Measurements from ENCODE around the gene ACAP3.
A peak's percentile ranks its signal among the peaks of the same experiment; 100 is the strongest.

The ACAP3 gene, protein sequence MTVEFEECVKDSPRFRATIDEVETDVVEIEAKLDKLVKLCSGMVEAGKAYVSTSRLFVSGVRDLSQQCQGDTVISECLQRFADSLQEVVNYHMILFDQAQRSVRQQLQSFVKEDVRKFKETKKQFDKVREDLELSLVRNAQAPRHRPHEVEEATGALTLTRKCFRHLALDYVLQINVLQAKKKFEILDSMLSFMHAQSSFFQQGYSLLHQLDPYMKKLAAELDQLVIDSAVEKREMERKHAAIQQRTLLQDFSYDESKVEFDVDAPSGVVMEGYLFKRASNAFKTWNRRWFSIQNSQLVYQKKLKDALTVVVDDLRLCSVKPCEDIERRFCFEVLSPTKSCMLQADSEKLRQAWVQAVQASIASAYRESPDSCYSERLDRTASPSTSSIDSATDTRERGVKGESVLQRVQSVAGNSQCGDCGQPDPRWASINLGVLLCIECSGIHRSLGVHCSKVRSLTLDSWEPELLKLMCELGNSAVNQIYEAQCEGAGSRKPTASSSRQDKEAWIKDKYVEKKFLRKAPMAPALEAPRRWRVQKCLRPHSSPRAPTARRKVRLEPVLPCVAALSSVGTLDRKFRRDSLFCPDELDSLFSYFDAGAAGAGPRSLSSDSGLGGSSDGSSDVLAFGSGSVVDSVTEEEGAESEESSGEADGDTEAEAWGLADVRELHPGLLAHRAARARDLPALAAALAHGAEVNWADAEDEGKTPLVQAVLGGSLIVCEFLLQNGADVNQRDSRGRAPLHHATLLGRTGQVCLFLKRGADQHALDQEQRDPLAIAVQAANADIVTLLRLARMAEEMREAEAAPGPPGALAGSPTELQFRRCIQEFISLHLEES

DNA sequence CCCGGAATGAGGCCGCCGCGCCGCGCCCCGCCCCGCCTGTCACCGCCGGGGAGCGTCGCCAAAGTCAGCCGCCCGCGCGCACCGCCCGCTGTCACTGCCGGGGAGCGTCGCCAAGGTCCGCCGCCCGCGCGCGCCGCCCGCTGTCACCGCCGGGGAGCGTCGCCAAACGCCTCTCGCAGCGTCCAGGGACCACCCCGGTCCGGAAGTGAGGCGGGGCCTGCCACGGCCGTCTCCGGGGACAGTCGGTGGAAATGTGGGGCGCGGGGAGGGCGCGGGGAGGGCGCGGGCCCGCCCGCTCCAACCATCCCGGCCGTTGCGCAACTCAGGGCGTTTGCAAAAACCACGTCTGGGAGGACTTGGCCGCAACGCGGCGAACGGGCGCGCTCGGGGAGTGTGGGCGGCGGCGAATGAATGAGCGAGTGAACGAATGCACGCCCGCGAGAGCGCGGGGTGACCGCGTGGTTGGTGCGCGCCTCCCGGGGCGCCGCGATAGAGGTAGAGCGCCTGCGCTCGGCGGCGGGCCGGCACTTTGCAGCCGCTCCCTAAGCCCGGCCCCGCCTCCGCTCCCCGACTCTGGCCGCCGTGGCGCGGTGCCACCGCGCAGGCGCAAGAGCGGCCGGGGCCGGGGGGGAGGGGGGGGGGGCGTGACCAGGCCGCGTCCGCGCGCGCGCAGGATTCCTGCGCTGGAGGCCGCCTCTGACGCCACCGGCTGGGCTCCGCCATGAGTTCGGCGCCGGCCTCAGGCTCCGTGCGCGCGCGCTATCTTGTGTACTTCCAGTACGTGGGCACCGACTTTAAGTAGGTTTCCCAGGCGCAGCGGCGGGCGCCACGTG is at the start of gene ACAP3, which contains the start of gene PUSL1:
Gene ACAP3, minus strand, starts transcription at position 8 of the 833 bp plus-strand sequence. CDS start 115 bp downstream, outside the sequence.
Gene PUSL1, plus strand, starts transcription at position 675 of the 833 bp plus-strand sequence. Its CDS starts 47 bp downstream, at position 722.
- peak; percentile 96 for DNase-seq

DNA sequence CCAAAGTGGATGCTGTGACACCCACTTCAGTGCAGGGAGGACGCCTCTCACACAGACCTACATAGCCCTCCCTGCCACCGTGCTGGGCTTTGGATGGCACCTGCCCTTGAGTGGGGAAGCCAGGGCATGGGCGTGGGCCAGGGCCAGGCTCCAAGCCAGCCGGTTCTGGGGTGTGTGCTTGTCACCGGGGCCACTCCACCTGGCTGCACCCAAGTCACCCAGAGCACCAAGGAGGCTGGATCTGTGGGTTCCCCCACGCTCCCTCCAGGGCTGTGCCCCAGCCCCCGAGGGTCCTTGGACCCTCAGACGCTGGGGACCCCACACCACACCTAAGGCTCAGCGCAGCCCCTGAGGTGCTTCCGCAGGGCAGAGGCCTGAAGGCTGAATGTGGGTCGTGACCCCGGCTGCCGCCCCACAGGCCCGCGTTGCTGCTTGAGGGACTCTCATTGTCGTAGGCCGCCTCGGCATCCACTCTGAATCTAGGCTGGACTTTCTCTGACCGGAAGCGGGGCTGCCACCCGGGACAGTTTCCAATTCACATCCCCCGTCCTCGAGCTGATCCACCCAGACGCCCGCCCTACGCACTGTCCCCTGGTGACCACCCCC is 49.2 kb upstream of the ACAP3 start:
- no peak for DNase-seq

DNA sequence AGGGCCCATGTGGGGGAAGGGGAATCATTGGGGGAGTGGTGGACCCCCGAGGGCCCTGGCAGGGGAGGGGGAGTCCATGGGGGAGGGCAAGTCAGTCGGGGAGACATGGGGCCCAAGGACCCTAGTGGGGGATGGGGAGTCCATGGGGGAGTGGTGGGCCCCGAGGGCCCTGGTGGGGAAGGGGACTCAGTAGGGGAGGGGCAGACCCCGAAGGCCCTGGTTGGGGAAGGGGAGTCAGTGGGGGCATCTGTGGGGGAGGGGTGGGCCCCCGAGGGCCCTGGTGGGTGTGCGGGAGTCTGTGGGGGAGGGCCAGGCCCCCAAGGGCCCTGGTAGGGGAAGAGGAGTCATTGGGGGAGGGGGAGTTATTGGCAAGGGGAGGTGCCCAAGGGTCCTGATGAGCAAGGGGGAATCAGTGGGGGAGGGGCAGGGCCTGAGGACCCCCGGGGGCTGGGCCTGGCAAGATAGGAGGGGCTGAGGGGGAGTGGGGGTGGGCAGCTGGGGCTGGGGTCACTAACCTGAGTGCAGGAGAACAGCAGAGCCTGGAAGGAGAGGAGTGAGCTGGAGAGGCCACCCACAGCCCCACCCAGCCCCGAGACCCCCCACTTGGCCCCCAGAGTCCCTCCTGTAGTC is 48.6 kb upstream of the ACAP3 start:
- no peak for DNase-seq

DNA sequence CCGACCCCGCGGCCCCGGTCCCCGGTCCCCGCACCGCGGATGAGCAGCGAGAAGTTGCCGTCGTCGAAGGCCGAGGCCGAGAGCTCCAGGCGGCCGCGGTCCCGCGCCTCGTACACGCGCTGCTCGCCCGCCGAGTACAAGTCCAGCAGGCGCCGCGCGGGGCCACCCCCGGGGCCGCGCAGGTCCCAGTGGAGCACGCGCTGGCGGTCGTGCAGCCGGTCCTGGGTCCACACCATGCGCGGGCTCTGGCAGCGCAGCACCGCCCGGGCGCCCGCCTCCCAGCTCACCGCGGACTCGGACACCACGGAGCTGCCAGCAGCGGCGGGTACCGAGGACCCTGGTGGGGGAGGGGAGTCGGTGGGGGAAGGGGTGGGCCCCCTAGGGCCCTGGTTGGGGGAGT is 47.7 kb upstream of the ACAP3 start:
- no peak for DNase-seq

DNA sequence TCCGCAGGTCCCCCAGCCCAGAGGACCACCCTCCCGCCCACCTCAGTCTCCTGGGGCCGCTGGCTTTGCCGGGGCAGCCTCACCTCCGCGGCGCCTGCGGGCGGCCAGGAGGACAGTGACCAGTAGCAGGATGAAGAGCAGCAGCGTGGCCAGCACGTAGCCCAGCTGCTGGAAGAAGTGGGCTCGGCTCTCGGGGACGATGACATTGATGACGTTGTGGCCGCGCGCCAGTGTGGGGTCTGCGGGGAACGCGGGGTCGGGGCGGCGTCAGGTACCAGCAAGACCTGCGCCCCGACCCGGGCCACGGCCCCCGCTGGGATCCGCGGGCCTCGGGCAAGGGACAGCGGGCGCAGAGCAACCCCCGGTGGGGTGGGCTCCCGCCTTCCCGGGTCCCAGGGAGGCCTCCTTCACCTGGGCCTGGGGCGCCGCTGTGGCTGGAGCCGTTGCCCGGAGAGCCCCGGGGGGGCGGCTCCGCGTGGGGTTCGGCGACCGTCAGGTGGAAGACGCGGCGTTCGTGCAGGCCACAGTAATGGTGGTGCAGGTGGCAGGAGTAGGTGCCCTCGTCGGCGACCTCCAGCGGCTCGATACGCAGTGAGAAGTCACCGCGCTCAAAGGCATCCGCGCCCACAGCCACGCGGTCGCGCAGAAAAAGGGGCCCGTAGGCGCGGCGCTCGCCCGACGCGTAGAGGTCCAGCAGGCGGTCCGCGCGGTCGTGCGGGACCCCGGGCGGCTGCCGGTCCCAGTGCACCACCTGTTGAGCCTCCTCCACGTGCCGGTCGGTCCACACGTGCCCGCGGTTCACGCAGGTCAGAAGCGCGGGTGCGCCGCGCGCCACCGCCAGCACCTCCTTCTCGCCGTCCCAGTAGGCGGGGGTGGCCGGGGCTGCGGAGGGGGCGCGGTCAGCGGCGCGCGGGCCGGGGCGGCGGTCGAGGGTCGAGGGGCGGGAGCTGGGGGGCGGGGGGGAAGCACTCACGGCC is 46.8 kb upstream of the ACAP3 start:
- no peak for DNase-seq

DNA sequence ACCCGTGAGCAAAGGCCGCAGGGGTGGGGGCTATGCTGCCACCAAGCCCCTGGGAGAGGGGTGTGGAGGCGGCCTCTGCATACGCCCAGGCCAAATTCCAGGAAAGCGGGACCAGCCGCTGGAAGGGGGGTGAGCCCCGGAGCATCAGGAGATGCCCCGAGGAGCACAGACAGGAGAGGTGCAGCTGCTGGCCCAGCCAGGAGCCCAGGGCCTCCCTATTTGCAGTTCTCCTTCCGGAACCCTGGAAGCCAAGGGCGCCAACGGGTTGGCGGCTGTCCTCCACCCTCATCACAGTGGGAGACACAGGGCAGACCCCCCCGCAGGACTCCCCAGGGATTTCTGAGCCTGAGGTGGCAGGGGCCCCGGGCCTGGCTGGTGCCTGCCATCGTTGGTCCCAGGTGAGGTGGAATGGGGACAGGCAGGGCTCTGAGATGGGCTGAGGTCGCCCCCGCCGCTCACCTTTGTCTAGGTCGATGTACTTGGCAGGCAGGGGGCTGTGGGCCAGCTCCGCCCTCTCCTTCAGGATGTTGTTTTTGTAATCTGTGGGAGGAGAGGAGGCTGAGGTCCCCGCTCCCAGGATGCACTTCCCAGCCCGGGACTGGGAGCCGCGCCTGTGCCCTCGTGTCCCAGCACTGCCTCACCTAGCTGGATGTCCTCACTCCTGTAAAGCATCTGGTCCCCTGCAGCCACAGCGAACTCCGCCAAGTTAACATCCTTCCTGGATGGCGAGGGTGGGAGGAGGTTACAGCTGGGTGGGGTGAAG is 45.8 kb upstream of the ACAP3 start:
- no peak for DNase-seq

DNA sequence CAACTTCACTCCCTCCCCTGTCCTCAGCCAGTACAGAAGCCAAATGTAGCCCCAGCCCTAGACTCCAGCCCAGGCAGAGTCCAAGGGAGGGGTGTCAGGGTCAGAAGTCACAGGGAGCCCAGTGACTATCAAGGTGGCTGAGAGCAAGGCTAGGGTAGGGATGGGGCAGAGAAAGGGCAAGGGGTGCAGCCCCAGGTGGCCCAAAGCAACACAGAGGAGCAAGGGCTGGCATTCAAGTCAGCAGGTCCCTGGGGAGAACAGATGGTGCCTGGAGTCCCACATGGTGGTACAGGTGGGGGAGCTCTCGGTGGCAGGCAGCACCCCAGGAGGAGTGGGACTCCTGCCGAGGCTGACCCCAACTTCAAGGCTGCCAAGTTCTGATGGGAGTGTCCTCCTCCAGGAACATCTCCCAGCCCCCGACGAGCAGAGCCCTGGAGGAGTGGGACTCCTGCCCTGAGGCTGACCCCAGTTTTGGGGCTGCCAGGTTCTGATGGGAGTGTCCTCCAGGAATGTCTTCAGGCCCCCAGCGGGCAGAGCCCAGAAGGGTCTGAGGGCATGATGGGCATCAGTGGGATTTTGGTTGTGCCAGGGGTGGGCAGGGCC is 45.2 kb upstream of the ACAP3 start:
- no peak for DNase-seq

DNA sequence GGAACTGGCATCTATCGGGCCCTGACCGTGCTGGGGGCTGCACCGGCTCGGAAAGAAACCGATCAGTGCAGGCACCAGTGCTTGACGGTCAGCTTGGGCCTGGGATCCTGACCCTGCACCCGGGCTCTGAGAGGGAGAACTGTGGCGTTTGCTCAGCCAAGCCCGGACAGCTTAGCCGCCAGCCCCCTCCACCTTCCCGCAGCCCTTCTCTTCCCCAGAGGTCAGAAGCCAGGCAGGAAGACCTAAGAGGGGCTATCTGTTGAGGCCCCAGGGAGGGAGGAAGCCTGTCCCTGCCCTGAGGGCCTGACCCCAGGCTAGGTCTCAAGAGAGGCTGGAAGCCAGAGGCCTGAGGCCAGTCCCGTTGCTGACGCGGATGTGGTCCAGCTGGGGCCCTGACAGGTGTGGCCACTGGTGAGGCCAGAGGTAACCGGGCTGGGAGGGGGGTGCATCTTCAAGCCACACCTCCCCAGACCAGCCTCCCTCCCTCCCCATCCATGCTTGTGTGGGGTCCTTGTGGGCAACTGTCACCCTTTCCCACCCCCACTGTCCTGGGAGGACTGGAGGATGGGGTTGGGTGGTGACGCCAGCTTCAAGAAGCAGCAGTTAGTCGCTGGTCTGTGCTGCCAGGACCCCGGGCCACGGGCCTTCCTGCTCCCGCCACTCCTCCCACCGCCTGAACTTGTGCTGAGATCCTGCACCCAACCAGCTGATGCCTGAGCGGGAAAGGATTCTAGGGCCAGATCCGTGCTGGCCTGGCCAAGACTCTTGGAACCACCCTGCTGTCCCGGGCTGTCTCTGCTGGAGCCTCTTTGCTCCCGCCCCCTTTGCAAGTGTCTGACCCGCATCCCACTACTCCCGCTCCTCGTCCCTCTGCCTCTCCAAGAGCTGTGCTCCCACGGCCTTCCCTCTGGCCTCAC is 44.0 kb upstream of the ACAP3 start:
- no peak for DNase-seq

DNA sequence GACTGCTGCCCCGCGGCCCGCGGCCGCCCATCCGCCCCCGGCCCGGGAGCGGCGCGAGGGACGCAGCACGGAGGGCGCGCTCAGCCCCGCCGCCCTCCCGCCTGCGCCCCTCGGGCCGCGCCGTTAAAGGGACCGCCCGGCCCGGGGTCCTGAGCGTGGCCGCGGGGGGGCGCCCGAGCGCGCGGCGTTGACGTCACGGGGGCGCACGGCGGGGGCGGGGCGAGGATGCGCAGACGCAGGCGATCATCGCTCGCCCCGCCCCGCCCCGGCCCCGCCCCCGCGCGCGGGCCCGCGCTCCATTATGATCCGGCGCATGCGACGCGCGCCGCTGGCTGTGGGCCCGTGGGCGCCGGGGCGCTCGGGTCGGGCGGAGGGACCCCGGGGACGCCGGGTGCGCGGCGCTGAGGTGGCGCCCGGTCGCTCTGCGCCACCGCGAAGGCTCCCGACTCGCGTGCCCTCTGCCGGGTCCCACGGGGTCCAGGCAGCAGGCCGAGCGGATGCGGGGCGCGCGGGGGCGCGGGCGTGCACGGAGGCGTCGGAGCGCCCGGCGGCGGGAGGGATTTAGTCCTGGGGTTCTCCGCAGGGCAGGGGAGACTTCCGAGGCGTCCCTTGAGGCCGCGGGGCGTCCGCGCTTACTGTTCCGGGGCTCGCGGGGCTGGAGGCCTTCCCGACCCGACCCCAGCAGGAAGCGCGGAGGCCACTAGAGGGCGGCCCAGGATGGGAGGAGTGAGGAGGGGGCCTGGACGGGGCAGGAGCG is 41.7 kb upstream of the ACAP3 start, which contains the start of gene DVL1:
Gene DVL1, minus strand, starts transcription at position 163 of the 757 bp plus-strand sequence. CDS start 353 bp downstream, outside the sequence.
- peak; percentile 68 for DNase-seq

DNA sequence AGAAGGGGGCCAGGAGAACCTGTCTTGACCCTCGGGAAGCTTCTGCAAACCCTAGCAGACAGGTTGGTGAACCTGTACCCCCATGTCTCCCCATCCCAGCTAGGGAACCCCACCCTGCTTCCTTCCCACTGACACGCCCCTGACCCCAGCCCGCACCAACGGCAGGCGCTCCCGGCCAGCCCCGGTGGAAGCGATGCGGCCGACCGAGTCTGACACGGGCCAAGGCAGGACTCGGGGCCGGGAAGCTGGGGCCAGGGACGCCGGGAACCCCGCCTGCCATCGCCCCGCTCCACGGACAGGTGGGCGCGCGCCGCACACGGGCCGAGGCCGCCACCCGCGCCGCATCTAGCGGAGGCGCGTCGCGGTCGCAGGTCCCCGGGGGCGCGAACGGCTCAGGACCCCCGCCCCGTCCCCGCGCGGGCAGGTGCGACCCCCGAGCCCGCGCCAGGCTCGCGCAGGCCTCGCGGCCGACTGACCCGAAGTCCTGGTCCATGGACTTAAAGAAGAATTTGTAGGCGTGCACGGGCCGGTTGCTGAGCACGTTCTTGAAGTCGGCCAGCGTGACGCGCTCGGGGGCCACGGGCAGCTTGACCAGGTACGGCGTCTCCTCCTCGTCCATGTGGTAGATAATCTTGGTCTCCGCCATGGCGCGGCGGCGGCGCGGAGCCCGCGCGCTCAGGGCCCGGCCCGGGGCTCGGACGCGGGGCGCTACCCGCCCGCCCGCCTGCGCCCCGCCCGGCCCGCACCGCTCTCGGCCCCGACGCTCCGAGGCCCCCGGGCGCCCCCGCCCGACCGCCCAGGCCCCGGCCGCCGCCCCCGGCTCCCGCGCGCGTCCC is 40.9 kb upstream of the ACAP3 start:
- peak; percentile 48 for DNase-seq

DNA sequence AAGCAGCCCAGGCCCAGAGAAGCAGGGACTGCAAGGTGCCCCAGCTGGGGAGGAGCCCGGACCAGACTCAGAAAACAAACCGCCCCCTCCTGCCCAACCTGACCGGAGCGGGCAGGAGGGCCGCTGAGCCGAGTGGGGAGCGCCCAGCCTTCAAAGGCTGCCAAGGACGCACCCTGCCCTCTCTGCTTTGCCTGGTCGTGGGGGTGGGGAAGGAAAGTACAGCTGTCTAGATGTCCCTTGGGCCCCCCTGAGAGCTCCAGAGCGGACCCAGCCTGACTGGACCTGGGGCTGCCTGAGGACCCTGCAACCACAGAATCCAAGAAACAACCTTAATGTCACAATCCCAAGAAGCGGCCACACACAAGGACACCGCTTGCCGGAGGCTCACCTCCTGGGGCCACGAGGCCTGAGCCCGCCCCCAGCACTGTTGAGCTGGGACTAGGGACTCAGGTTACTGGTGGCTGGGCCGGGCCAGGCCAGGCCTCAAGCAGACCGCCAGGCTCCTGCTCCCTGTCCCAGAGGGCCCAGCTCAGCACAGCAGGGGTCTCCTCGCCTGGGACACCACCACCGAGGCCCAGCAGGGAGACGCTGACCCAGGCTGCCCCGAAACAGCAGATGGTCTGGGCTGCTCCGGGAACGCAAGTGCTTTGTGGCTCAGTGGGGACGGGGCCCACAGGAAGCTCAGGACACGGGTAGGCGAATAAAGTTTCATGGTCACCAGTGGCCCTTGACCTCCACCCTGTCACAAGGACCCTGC is 40.1 kb upstream of the ACAP3 start:
- no peak for DNase-seq

DNA sequence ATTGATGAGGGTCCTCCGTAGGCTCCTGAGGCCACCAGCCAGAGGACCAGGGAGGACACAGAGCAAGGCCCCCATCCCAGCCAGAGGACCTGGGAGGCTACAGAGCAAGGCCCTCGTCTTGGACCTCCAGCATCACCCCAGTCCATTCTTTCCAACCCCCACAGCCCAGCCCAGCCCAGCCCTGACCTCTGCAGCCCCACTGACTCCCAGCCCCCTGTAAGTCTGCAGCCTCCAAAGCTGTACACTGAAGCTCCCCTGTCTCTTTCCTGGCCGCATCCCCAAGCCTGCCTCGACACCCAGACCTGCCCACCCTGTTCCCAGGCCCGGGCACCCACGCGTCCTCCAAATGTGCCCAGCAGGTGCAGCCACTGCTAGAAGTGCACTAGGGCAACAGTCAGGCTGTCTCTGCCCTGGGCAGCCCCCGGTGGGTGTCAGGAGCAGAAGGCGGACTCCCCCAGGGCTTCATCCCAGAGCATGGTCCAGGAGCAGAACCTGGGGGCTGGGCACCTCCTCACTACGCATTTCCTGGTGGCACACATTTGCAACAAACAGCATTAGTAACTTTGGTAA is 39.4 kb upstream of the ACAP3 start:
- DNase-seq, result no peak

DNA sequence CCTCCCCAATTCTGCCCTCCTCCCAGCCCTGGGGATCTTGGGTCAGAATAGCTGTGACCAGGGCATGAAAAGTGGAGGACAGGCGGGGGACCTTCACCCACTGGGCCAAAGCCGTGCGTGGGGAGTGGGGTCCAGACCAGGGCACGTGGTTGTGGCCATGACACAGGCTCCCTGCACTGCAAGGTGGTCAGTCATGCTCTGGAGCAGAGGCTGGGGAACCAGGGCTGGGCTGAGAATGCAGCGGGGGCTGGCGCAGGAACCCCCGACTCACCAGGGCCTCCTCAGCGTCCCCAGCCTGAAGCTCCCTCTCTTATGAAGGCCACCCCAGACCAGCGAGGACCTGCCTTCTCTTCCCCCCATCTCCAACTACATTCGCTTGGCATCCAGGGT is 38.8 kb upstream of the ACAP3 start:
- DNase-seq, result no peak

DNA sequence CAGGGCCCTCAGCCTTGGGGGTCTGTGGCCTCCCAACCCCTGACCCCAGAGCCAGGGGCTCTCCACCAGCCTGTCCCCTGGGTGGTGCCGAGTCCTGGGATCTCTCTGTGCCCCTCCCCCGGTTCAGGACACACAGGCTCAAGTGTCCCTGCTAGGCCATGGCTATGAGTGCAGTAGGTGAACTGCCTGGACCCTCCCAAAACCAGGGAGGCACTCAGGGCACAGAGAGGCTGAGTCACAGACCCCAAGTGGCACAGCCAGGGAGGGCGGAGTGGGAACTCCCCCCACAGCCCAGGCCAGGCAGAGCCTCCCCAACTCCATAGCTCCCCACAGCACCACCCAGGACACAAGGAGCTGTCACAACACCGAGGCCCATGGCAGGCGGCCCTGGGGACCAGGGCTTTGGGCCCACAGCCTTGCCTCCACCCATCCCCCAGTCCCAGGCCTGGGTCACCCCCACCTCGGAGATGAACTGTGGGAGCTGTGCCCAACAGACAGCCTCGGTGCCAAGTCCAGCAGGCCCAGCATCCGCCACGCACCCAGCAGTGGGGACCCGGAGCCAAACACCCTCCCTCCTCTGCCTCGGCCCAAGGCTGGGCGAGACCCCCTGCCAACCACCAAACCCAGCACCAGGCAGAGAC is 38.2 kb upstream of the ACAP3 start:
- no peak for DNase-seq

DNA sequence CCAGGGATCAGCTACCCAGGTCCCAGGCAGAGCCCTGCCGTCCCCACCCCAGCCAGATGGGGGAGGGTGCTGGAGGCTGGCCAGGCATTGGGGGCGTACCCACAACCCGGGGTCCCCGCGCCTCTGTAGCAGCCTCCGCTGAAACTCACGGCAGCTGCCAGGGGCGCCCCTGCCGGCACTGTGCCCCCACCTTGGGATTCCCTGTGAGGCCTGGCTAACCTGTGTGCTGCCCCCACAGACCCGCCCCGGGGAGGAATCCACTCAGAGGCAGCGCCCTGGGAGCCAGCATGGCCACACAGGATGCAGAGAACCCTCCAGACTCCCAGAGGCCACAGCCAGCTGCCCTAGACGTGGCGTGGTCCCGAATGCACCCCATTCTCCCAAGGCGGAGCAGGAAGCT is 37.7 kb upstream of the ACAP3 start:
- DNase-seq, result no peak

Measured in OCI-M1 (cell line).